ENCODE measurements around the gene PCED1B. TPM values are rescaled to one million over a fixed set of nuclear protein-coding genes. Genes with fewer than 3 reads are reported as not detected.

PCED1B gene
- total RNA-seq, 4 donors from 2014 or later: 1.2 to 2.5 (median 2.3) TPM; not detected in 1

GRCh38 chr12:47124451-47124850 is 45.0 kb downstream of the PCED1B start:
- intact Hi-C loops (cut with DNase I): no loop called here
- no peak for TF ChIP-seq CTCF (IDR thresholded peaks at IDR 0.05)
- TF ChIP-seq POLR2A (IDR thresholded peaks at IDR 0.05): no peak
- no peaks in the 10 kb centered on the region for H3K27me3 ChIP-seq
- no peak overlapping the region for H3K27ac ChIP-seq
- no peaks in the 10 kb centered on the region for H3K9me3 ChIP-seq
- 17 to 25% methylated on average over 1 of the region's 1 CpG for whole genome bisulfite sequencing, 2 donors
- no peak overlapping the region for H3K4me3 ChIP-seq
- H3K36me3 ChIP-seq: no peaks in the 10 kb centered on the region
- DNase-seq: no peak
- no peaks in the 10 kb centered on the region for H3K4me1 ChIP-seq

- H3K4me1 ChIP-seq: no peaks in the 10 kb centered on the region
- no peak overlapping the region for H3K4me3 ChIP-seq
- WGBS, 2 donors: 87 to 92% methylated on average over 1 of the region's 1 CpG
- no peak for DNase-seq
- no peaks in the 10 kb centered on the region for H3K27me3 ChIP-seq
- H3K9me3 ChIP-seq: no peaks in the 10 kb centered on the region
- intact Hi-C loops (cut with DNase I): no loop called here
- TF ChIP-seq CTCF (IDR thresholded peaks at IDR 0.05) (no peak), POLR2A (IDR thresholded peaks at IDR 0.05) (no peak)
- H3K36me3 ChIP-seq: no peaks in the 10 kb centered on the region
- H3K27ac ChIP-seq: no peak overlapping the region
Measured at GRCh38 chr12:47126246-47126645, 46.8 kb downstream of the PCED1B start.

GRCh38 chr12:47131011-47131410 is 51.6 kb downstream of the PCED1B start:
- WGBS, 2 donors: 74 to 79% methylated on average over 5 of the region's 5 CpGs
- H3K4me3 ChIP-seq: no peak overlapping the region

GRCh38 chr12:47134005-47134404 is 54.6 kb downstream of the PCED1B start:
- TF ChIP-seq CTCF (IDR thresholded peaks at IDR 0.05): no peak
- no peak for TF ChIP-seq POLR2A (IDR thresholded peaks at IDR 0.05)
- intact Hi-C loops (cut with DNase I): no loop called here
- WGBS, 2 donors: 69 to 74% methylated on average over 3 of the region's 3 CpGs
- no peak for DNase-seq
- Histone ChIP-seq H3K9me3 (no peaks in the 10 kb centered on the region), H3K4me3 (no peak overlapping the region), H3K36me3 (no peaks in the 10 kb centered on the region), H3K4me1 (no peaks in the 10 kb centered on the region), H3K27ac (no peak overlapping the region), H3K27me3 (no peaks in the 10 kb centered on the region)

More at GRCh38 chr12:47131011-47131410, 51.6 kb downstream of the PCED1B start:
- DNase-seq: no peak
- Histone ChIP-seq H3K27ac (no peak overlapping the region), H3K9me3 (no peaks in the 10 kb centered on the region), H3K27me3 (no peaks in the 10 kb centered on the region), H3K4me1 (no peaks in the 10 kb centered on the region), H3K36me3 (no peaks in the 10 kb centered on the region)
- intact Hi-C loops (cut with DNase I): no loop called here
- no peak for TF ChIP-seq POLR2A (IDR thresholded peaks at IDR 0.05)
- TF ChIP-seq CTCF (IDR thresholded peaks at IDR 0.05): no peak

- intact Hi-C loops (cut with DNase I): no loop called here
Measured at GRCh38 chr12:47135578-47135977, 56.2 kb downstream of the PCED1B start.

More at GRCh38 chr12:47135578-47135977, 56.2 kb downstream of the PCED1B start:
- no peaks in the 10 kb centered on the region for H3K27me3 ChIP-seq
- 89 to 94% methylated on average over 4 to 6 of the region's 7 CpGs for WGBS, 2 donors
- no peak for DNase-seq
- H3K27ac ChIP-seq: no peak overlapping the region
- no peak overlapping the region for H3K4me3 ChIP-seq
- no peaks in the 10 kb centered on the region for H3K4me1 ChIP-seq
- no peaks in the 10 kb centered on the region for H3K9me3 ChIP-seq
- TF ChIP-seq POLR2A (IDR thresholded peaks at IDR 0.05): no peak
- no peak for TF ChIP-seq CTCF (IDR thresholded peaks at IDR 0.05)
- no peaks in the 10 kb centered on the region for H3K36me3 ChIP-seq
